Stimulated activated effector memory CD8-positive, alpha-beta T cell treated with anti-CD3 and anti-CD28 coated beads, Interleukin-12 subunit alpha, Interleukin-12 subunit beta, amount 100 ng/mL, for 72 hours (primary cell): ENCODE results near the gene CHD5.

Experiments
- ATAC-seq: fragments of 150-1000 bp; cut with Tn5 transposase; 2 replicates; pipeline ENCODE4 v1.10.0; 2021
- DNase-seq, 2 donors: peaks; one replicate each; pipeline ENCODE4 v3.0.0; 2021 to 2022; ENCODE audit warnings: low spot score in 2 of 2
- H3K27ac Mint-ChIP-seq: one replicate; pipeline ENCODE4 v1.8.0; 2022; ENCODE audit warnings: mild to moderate bottlenecking, mixed read lengths
- H3K36me3 Mint-ChIP-seq: one replicate; pipeline ENCODE4 v1.8.0; 2022; ENCODE audit warnings: mild to moderate bottlenecking, mixed read lengths
- H3K4me1 Mint-ChIP-seq: one replicate; pipeline ENCODE4 v1.8.0; 2022; ENCODE audit warnings: mixed read lengths
- H3K4me3 Mint-ChIP-seq: one replicate; pipeline ENCODE4 v1.8.0; 2022; ENCODE audit warnings: mild to moderate bottlenecking, mixed read lengths
- H3K9me3 Mint-ChIP-seq: one replicate; pipeline ENCODE4 v1.8.0; 2022; ENCODE audit warnings: mixed read lengths

CHD5 gene

DNA sequence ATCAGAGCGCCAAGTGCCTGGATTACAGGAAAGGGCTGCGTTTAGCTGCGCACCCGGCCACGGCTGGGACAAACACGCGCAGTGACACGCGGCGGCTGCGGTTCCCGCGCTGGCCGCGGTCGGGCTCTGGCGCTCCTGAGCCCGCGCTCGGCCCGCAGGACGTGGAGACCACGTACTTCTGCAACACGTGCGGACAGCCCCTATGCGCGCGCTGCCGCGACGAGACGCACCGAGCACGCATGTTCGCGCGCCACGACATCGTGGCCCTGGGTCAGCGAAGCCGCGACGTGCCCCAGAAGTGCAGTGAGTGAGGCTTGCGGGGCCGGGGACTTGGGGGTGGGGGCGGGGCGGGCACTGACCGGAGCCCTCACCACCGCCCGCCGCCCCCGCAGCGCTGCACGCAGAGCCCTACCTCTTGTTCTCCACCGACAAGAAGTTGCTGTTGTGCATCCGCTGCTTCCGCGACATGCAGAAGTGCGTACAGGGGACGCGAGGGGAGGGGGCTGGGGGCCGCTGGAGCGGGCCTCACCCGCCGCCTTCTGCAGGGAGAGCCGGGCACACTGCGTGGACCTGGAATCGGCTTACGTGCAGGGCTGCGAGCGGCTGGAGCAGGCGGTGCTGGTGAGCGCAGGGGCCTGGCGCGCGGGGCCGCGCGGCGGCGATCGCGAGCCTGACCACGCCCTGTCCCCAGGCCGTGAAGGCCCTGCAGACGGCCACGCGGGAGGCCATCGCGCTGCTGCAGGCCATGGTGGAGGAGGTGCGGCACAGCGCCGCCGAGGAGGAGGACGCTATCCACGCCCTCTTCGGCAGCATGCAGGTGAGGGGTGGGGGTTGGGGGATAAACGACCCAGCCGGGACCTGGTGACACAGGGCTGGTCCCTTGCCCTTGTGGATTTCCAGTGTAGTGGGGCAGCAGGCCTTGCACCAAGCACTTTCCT, 28.9 kb upstream of the CHD5 start:
- H3K9me3 Mint-ChIP-seq, result no peaks in the 10 kb centered on the region
- H3K4me1 Mint-ChIP-seq, result peaks cover 10% of the 10 kb centered on the region
- peaks cover 6% of the 10 kb centered on the region for H3K36me3 Mint-ChIP-seq
- H3K4me3 Mint-ChIP-seq, result peak overlapping the region; percentile 37
- DNase-seq (no peak), ATAC-seq (peak; percentile 31)
- peak overlapping the region; percentile 23 for H3K27ac Mint-ChIP-seq

DNA sequence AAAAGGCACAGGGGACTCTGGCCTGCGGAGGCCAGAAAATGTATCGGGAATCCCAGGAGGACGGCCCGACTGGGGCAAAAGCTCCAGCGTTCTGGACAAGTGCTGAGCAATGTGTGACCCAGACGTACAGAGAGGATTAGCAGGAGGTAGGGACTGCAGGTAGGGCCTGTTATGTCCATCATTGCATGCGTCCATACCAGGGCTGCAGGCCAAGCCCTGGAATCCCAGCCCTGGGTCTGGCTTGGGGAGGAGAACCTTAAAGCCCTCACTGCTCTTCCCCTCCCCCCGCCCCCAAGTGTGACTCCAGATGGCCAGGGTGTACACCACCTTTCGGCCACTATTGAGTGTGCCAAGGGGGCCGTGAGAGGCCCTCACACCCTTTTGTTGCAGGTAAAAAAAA, 27.8 kb upstream of the CHD5 start:
- Mint-ChIP-seq H3K4me3 (peak overlapping the region; percentile 68), H3K36me3 (peaks cover 6% of the 10 kb centered on the region), H3K9me3 (no peaks in the 10 kb centered on the region), H3K4me1 (peaks cover 10% of the 10 kb centered on the region), H3K27ac (no peak overlapping the region)
- no peak for ATAC-seq
- DNase-seq, result no peak

DNA sequence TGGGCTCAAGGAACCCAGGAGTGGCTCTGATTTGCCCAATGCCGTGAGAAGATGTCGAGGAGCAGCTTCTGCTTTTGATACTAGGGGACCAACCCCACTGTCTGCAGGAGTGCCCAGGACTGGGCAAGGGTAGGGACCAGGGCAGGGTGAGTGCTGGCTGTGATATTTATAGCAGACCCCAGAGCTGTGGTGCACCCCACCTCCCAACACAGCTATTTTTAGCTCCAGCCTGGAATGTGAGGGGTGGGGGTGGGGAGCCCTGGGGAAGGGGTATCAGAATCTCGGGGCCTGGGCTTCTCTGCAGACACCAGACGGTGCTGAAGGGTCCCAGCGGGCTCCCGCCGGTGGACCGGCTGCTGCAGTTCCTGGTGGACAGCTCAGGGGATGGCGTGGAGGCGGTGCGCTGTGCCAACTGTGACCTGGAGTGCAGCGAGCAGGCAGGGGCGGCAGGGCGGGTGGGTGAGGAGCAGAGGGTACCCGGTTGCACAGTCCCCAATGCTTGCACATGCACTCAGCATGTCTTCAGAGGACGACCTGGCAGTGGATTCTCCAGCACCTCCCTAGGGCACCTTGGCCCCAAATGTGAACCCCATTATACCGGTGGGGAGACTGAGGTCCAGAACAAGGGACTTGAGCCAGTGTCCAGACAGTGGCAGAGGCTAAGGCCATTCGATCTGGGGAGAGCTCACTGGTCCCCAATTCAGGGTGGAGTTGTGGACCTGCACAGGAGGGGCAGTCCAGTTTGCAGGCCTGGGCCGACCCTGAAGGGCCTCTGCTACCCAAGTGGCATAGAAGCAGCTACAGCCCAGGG, 27.2 kb upstream of the CHD5 start:
- Mint-ChIP-seq H3K4me1 (peaks cover 10% of the 10 kb centered on the region), H3K27ac (no peak overlapping the region), H3K36me3 (peaks cover 6% of the 10 kb centered on the region), H3K9me3 (no peaks in the 10 kb centered on the region), H3K4me3 (peak overlapping the region; percentile 68)
- DNase-seq (no peak), ATAC-seq (no peak)

DNA sequence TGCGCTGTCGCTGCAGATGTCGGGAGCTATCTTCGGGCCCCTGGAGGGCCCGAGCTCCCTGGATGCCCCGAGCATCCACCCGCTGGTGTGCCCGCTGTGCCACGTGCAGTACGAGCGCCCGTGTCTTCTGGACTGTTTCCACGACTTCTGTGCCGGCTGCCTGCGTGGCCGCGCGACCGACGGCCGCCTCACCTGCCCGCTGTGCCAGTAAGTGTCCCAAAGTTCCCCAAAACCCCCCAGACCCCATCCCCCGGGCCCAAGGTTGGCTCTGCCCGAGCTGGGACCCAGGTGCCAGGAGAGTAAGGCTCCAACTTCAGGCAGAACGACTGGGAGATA, 26.4 kb upstream of the CHD5 start:
- no peak overlapping the region for H3K27ac Mint-ChIP-seq
- H3K4me3 Mint-ChIP-seq, result peak overlapping the region; percentile 68
- H3K9me3 Mint-ChIP-seq, result no peaks in the 10 kb centered on the region
- H3K4me1 Mint-ChIP-seq, result peaks cover 15% of the 10 kb centered on the region
- DNase-seq, result no peak
- H3K36me3 Mint-ChIP-seq, result peaks cover 6% of the 10 kb centered on the region
- no peak for ATAC-seq

DNA sequence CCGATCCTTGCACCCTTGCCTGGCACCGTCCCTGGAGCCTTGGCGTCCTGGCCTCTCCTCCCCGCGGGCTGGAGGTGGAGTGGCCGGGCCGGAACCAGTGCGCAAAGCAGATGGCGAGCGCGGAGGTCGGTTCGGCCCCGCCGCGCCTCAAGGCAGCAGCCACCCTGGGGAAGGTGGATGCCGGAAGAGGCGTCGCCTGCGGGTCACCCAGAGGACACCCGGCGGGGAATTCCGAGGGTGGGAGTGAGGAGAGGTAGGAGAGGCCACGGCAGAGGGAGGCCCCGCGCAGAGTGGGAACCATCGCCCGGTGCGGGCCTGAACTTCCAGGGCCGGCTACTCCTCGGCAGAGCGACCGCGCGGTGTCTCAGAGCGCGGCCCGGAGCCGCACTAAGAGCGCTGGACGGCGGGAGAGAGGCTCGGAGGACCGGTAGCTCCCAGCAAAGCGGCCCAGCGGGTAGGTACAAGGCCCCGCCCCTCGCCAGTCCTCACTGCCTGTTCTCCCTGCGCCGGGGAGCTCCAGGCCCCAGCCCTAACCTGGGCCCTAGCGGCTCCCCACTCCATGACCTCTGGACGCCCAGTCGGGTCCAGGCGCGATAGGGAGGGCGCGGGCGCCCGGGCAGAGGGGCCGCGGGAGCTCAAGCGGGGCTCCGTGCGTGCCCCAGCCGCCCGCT, 25.9 kb upstream of the CHD5 start, which contains the start of gene RNF207:
Gene RNF207 (plus strand): TSS at position 271 of the 671 bp plus-strand sequence. CDS start 417 bp downstream, outside the sequence.
- Mint-ChIP-seq H3K36me3 (peaks cover 6% of the 10 kb centered on the region), H3K9me3 (no peaks in the 10 kb centered on the region), H3K4me1 (peaks cover 20% of the 10 kb centered on the region), H3K27ac (no peak within 1 kb of the TSS), H3K4me3 (peak within 1 kb of the TSS; percentile 68)
- ATAC-seq, result peak; percentile 87
- DNase-seq, result peak; percentile 62 to 88

DNA sequence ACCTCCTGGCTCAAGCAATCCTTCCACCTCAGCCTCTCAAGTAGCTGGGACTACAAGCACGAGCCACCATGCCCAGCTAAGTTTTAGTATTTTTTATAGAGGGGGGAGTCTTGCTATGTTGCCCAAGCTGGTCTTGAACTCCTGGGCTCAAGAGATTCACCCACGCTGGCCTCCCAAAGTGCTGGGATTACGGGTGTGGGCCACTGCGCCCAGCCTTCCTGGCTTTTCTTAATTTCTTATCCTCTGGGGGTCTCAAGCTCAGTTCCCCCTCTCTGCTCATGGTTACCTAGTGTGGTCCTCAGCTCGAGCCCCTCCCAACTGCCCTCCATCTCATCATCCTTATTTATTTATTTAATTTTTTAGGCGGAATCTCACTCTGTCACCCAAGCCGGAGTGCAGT, 22.1 kb upstream of the CHD5 start:
- ATAC-seq, result no peak
- Mint-ChIP-seq H3K27ac (peak overlapping the region; percentile 94), H3K4me3 (no peak overlapping the region), H3K36me3 (peaks cover 24% of the 10 kb centered on the region), H3K9me3 (no peaks in the 10 kb centered on the region), H3K4me1 (peaks cover 47% of the 10 kb centered on the region)
- DNase-seq, result no peak

DNA sequence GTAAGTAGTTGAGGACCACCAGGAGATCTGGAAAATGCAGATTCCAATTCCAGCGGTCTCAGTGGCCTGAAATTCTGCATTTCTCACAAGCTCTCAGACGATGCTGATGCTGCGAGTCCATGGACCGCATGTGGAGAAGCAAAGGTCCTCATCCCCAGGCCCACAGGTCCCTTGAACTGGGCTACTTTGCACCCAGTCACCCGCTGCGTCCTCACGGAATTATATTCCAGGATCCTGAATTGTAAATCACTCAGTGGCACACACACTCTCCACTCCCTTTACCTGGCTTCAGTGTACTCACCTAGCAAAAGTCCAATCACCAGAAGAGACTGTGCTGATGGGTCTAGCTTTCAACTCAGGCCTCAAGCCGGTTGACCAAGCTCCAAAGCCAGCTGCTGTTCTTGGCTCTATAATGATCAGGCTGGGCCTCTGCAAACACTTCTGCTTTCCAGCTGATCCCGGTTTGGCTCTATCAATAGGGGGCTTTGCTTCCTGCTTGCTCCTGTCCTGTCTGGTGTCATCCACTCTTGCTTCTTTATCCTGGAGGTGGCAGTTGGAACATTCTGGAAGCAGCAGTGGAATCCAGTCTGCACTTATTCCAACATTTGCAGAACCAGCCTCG, 20.2 kb upstream of the CHD5 start:
- peak overlapping the region; percentile 83 for H3K4me3 Mint-ChIP-seq
- no peak for ATAC-seq
- H3K4me1 Mint-ChIP-seq, result peaks cover 57% of the 10 kb centered on the region
- H3K27ac Mint-ChIP-seq, result peak overlapping the region; percentile 94
- no peak for DNase-seq
- peaks cover 44% of the 10 kb centered on the region for H3K36me3 Mint-ChIP-seq
- no peaks in the 10 kb centered on the region for H3K9me3 Mint-ChIP-seq

DNA sequence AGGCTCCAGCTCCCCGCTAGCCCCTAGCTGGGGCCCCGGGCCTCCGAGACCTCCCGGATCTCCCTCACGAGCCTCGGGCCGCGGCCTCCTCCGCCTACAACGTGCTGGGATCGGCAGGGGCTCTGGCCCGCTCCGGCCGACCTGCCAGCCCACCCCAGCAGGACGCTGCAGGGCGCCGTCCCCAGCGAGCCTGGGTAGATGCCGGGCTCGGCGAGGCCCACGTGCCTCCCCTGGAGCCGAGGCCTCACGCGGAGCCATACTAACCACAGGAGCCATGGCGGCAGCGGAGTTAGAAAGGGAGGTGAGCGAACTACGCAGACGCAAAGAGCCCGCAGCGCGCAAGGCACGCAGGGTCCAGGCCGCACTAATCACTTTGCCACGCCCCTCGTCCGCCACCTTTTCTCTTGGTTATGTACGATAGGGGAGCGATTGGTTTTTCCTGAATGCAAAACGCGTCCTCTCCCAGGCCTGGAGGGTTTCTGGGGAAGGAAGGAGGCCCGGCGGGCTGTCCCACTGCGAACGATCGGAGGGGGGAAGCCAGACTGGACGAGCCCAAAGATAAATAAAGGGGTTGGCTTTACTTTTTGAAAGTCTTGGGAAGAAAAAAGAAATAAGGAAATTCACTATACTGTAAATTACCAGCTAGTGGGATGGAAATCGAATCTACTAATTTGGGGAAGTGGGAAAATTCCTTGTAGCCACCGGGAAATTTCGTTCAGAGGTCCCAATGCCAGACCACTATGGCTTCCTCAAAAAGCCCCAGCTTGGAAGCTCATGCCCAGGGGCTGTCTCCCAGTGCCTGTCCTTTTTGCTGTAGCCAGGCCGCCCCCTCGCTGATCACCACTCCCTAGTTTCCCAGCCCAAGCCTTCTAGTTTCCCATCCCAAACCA, 19.4 kb upstream of the CHD5 start, which contains the start of gene RPL22:
Gene RPL22 (minus strand): TSS at position 298 of the 890 bp plus-strand sequence. CDS start 22 bp downstream, at position 276.
- DNase-seq, result peak; percentile 88 to 97
- H3K36me3 Mint-ChIP-seq, result peaks cover 51% of the 10 kb centered on the region
- H3K27ac Mint-ChIP-seq, result peak within 1 kb of the TSS; percentile 94
- no peaks in the 10 kb centered on the region for H3K9me3 Mint-ChIP-seq
- peak; percentile 99 for ATAC-seq
- H3K4me1 Mint-ChIP-seq, result peaks cover 57% of the 10 kb centered on the region
- peak within 1 kb of the TSS; percentile 83 for H3K4me3 Mint-ChIP-seq

DNA sequence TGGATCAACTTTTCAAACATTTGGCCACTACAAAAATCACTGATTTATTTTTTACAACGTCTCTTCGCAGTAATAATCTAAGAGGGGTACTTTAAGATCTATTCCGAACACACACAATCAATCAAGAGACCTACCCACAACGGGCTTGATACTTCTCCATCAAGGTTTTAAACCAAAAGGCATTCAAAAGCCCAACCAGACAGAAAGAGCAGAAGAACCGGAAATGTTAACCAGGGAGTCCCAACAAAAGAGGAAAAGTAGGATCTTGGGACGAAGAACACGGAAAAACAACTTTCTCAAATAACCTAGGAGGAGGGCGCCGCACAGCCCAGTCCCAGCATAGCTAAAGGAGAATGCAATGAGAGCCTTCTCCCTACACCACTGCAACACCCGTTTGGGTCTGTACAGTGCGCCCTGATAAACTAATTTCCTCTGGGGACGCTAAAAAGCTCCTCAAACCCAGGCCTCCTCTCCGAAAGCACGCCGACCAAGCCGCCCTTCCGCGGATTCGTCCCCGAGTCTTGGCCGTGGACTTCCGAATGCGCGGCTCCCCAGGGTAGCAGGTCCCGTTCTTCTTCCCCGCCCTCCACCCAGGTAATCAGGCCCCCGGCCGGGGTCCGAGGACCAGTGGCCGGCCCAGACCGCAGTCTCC, 18.7 kb upstream of the CHD5 start:
- Mint-ChIP-seq H3K4me3 (peak overlapping the region; percentile 83), H3K36me3 (peaks cover 59% of the 10 kb centered on the region), H3K27ac (peak overlapping the region; percentile 94), H3K9me3 (no peaks in the 10 kb centered on the region), H3K4me1 (peaks cover 57% of the 10 kb centered on the region)
- DNase-seq (no peak), ATAC-seq (peak; percentile 39)

DNA sequence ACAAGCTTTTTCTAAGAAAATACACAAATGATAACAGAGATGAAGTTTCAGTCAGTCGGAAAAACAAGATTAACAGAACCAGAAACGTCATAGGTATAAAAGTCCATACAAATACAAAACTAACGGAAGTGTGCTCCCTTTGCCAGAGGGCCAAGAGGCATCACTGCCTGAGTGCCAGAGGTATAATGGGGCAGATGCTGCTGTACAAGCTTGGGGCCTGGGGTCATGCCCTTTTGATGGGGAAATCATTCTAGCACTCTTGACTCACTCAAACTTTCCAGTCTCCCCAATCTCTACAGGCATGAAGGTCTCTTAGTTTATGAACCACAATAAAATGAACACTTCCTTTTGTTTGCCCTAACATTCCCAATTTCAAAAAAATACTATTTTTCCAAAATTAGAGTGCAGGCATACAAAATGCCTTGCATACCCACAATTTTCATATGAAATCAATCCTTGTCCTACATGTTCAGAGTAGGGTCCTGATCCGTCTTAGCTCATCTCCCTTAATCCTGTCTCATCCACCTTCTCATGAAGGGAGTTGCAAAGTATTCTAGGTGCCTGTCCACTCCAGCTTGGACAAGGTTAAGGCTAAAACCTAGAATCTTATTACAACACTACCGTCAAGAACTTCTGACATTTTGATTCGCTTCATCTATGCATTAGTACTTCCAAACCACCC, 17.8 kb upstream of the CHD5 start:
- no peak for ATAC-seq
- H3K36me3 Mint-ChIP-seq, result peaks cover 68% of the 10 kb centered on the region
- peak overlapping the region; percentile 83 for H3K4me3 Mint-ChIP-seq
- peak overlapping the region; percentile 94 for H3K27ac Mint-ChIP-seq
- no peak for DNase-seq
- peaks cover 60% of the 10 kb centered on the region for H3K4me1 Mint-ChIP-seq
- H3K9me3 Mint-ChIP-seq, result no peaks in the 10 kb centered on the region

DNA sequence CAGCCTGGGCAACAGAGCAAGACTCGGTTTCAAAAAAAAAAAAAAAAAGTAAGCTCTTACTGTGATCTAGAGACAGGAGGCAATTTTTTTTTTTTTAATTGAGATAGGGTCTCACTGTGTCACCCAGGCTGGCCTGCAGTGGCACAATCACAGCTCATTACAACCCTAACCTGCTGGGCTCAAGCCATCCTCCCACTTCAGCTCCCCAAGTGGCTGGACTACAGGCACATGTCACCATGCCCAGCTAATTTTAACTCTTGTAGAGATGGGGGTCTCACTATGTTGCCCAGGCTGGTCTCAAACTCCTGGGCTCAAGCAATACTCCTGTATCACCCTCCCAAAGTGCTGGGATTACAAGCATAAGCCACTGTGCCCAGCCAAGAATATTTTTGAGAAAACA, 11.8 kb upstream of the CHD5 start:
- no peak for DNase-seq
- H3K4me3 Mint-ChIP-seq, result no peak overlapping the region

DNA sequence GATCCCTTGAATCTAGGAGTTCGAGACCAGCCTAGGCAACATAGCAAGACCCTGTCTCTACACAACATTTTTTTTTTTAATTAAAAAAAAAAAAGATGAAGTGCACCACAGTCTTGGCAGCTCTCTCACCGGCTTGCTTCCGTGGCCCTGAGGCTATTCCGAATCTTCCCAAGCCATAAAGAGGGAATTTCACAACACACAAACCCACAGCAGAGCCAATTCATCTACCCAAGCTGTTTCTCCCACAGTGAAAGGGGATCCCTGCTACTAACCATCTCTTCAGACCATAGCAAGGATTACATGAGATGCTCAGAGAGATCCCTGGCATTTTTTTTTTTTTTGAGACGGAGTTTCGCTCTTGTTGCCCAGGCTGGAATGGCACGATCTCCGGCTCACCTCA, 8.3 kb upstream of the CHD5 start:
- H3K4me1 Mint-ChIP-seq, result peaks cover 14% of the 10 kb centered on the region
- ATAC-seq, result no peak
- no peak overlapping the region for H3K4me3 Mint-ChIP-seq
- H3K9me3 Mint-ChIP-seq, result no peaks in the 10 kb centered on the region
- H3K27ac Mint-ChIP-seq, result no peak overlapping the region
- peaks cover 96% of the 10 kb centered on the region for H3K36me3 Mint-ChIP-seq
- no peak for DNase-seq

More for the DNA sequence above, 11.8 kb upstream of the CHD5 start:
- H3K9me3 Mint-ChIP-seq, result no peaks in the 10 kb centered on the region
- H3K36me3 Mint-ChIP-seq, result peaks cover 100% of the 10 kb centered on the region
- H3K4me1 Mint-ChIP-seq, result peaks cover 25% of the 10 kb centered on the region
- ATAC-seq, result no peak
- no peak overlapping the region for H3K27ac Mint-ChIP-seq
